HG02759 (cell line): Measurements from ENCODE around the gene TBC1D2B.
A peak's percentile ranks its signal among the peaks of the same experiment; 100 is the strongest.
"Not testable (repeated sequence)": the region's sequence is repeated elsewhere in the genome, so short reads cannot be mapped to it uniquely, and the experiment has no call there.

Experiments
- ATAC-seq: cut with Tn5 transposase; IDR thresholded peaks from one replicate; pipeline ENCODE4 v1.9.1; 2021; ENCODE audit warnings: mild to moderate bottlenecking, moderate library complexity; ENCODE audit not compliant: unreplicated experiment

Gene TBC1D2B

GRCh38 chr15:77958716-77959431 lies 118.6 kb downstream of the TBC1D2B start:
- not testable (repeated sequence) for ATAC-seq

DNA sequence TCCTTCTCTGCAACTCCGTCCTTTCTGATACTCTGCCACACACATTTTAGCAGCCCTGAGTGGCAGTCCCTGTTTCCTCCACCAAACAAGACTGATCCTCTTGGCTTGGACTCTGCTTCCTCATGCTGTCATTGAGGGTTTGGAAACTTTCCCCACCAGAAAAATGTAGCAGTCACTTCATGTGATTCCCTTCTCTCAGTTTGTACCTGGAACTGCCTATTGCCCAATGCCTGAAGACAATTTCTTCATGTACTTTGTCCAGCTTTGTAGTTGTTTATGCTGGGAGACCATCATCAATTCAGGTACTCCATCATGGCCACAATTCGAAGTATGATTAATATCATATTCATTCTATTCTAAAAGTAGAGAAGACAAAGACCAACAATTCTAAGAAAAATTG lies 119.5 kb downstream of the TBC1D2B start:
- ATAC-seq: not testable (repeated sequence)

DNA sequence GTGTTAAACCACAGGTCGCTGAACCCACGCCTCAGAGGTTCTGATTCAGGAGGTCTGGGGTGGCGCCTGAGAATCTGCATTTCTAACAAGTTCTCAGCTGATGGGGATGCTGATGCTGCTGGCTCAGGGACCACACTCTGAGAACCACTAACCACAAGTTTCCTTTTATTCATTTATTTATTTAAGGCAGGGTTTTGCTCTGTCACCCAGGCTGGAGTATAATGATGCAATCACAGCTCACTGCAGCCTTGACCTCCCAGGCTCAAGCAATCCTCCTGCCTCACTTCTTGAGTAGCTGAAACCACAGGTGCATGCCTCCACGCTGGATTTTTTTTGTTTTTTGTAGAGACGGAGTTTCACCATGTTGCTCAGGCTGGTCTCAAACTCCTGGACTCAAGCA lies 123.6 kb downstream of the TBC1D2B start:
- peak; percentile 64 for ATAC-seq

DNA sequence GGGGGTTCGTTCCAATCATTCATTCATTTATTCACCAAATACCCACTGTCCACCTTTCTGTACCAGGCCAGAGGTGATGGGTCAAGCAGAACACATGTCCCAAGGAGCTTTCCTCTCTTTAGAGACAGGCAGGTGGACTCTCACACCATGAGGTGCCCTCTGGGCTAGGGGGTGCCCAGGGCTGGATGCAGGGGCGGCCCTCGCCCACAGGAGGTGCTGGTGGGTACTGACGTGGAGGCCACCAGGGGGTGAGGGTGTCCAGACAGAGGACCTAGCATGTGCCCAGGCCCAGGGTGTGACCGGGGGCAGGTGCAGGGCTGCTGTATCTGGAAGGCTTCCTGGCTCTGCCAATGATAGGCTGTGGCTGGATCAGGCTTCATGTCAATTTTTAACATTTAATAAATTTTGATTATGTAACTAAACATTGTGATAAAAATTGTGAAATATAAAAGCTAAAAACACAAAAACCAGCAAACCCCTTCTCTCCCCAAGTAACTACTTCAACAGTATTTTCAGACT lies 124.5 kb downstream of the TBC1D2B start:
- not testable (repeated sequence) for ATAC-seq

DNA sequence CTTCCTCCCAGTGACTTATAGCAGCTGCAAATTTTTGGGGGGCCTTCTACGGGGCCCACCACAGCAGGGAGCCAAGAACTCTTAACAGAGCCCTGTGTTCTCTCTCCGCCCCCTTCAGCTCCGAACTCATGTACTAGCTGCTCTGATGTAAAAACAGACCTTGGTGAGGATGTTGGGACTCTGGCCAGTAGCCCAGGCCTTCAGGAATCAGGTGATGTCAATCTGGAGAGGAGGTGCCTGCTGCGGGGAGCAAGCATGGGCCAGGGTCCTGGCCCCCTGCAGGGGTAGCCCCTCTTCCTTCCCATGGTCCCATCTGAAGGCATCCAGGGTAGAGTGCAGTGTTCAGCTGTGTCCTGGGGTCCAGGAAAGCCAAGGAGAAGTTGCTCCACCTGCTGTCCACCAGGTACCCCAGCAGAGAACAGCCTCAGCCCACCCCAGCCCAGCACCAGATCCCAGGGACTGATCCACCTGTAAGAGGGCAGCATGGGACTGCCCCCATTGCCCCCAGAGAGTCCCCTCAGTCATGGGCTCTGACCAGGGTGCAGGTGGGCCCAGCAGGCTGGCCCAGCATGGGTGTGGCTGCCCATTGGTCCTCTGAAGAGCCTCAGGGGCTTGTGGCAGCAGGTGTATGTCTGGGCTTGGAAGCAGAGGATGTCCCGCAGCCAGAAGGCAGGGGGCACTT lies 126.3 kb downstream of the TBC1D2B start:
- ATAC-seq: not testable (repeated sequence)

DNA sequence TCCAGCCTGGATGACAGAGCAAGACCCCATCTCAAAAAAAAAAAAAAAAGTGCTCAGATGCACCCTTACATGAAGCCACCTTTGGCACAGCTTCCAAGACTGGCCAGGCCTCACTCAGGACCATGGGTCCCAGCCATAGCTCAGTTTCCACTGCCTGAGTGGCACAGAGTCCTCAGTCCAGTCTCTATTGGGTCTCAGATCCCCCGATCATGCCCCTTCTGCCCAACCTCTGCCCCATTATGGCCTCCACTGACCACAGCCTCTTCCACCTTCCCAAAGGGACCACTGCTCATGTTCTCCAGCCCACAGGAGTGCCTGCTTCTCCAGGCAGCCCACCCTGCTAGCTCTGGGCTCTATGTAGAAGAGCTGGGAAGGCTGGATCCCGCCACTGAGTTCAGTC lies 127.0 kb downstream of the TBC1D2B start:
- not testable (repeated sequence) for ATAC-seq

DNA sequence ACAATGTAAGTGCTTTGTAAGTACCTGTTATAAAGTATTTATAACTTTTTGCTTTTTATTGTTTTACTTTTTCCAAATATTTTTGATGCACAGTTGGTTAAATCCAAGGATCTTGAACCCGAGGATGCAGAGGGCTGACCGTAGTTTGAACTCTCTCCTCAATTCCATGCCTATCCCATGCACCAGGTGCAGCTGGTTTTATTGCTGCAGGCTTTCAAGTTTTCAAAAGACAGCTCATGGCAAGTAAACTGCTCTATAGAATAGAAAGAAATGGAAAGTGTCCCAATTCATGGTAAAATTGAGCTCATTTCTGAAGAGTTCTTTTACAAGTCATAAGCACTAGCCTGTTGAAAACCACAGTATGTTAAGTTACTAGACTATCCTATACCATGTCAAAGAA lies 131.9 kb downstream of the TBC1D2B start:
- ATAC-seq: no peak
